Stimulated activated CD4-positive, alpha-beta T cell treated with anti-CD3 and anti-CD28 coated beads, TNF-alpha, amount 100 ng/mL, for 48 hours (primary cell): ENCODE results near the gene CBX7.
"Not testable (repeated sequence)": the region's sequence is repeated elsewhere in the genome, so short reads cannot be mapped to it uniquely, and the experiment has no call there.

Source experiments
- DNase-seq, 3 donors: peaks; one replicate each; pipeline ENCODE4 v3.0.0-alpha.2; 2020; ENCODE audit warnings: low read depth in 3 of 3

CBX7 gene

GRCh38 chr22:39174498-39175352 lies 22.2 kb upstream of the CBX7 start:
- DNase-seq: no peak

GRCh38 chr22:39173787-39174497 lies 21.5 kb upstream of the CBX7 start:
- no peak for DNase-seq

GRCh38 chr22:39173050-39173706 lies 20.7 kb upstream of the CBX7 start:
- DNase-seq: no peak

GRCh38 chr22:39172265-39173049 lies 20.0 kb upstream of the CBX7 start:
- DNase-seq: not testable (repeated sequence)

- DNase-seq: no peak
These were observed 19.3 kb upstream of the CBX7 start for GRCh38 chr22:39171623-39172264.

GRCh38 chr22:39170825-39171622 lies 18.5 kb upstream of the CBX7 start:
- peak; percentile 67 to 80 (median 76) for DNase-seq

GRCh38 chr22:39169797-39170466 lies 17.5 kb upstream of the CBX7 start:
- DNase-seq: no peak

GRCh38 chr22:39166547-39166946 lies 14.1 kb upstream of the CBX7 start:
- DNase-seq: no peak

GRCh38 chr22:39156093-39156492 lies 3.6 kb upstream of the CBX7 start:
- not testable (repeated sequence) for DNase-seq

GRCh38 chr22:39155421-39155820 lies 2.9 kb upstream of the CBX7 start:
- no peak for DNase-seq

- no peak for DNase-seq
These were observed 789 bp upstream of the CBX7 start for GRCh38 chr22:39153220-39153717.

GRCh38 chr22:39152024-39152510 lies 413 bp downstream of the CBX7 start:
- DNase-seq: no peak

GRCh38 chr22:39151329-39151975 lies 1.0 kb downstream of the CBX7 start:
- no peak for DNase-seq

- no peak for DNase-seq
These were observed 1.6 kb downstream of the CBX7 start for GRCh38 chr22:39150848-39151215.

GRCh38 chr22:39149915-39150847 lies 2.3 kb downstream of the CBX7 start:
- no peak for DNase-seq

- DNase-seq: peak in 1 of 3 donors; percentile 61
These were observed 3.5 kb downstream of the CBX7 start for GRCh38 chr22:39148727-39149535.
